ENCODE measurements around the gene MAML2.

- TF ChIP-seq CTCF (IDR thresholded peaks at IDR 0.05 in 8 of 11, conservative IDR thresholded peaks at IDR 0.05 in 3 of 11) (no peak), POLR2A (IDR thresholded peaks at IDR 0.05) (no peak)
Measured at GRCh38 chr11:96109331-96110030, 233.5 kb downstream of the MAML2 start.

Measured in spleen (tissue), 7 donors.